GM23338 (cell line): ENCODE results near the gene ACHE.
"Not testable (repeated sequence)": the region's sequence is repeated elsewhere in the genome, so short reads cannot be mapped to it uniquely, and the experiment has no call there.

Experiments used
- CREB1 ChIP-seq: fragments of 250-450 bp; sonication (Bioruptor Pico); IDR thresholded peaks from 2 replicates; pipeline ENCODE4 v1.5.0; 2020; ENCODE audit warnings: low read depth, mild to moderate bottlenecking, moderate library complexity
- EZH2phosphoT487 ChIP-seq: fragments of 200-600 bp; sonication (generic); IDR thresholded peaks from one replicate; pipeline ENCODE4 v1.8.1; 2018; ENCODE audit warnings: antibody characterized with exemption; ENCODE audit not compliant: unreplicated experiment
- POLR2AphosphoS5 ChIP-seq: IDR thresholded peaks from 2 replicates; pipeline ENCODE4 v1.6.1; 2016; ENCODE audit warnings: antibody characterized with exemption, low read depth
- STAT1 ChIP-seq: IDR thresholded peaks from one replicate; pipeline ENCODE4 v1.6.1; 2016; ENCODE audit warnings: antibody characterized with exemption; ENCODE audit not compliant: unreplicated experiment
- TF ChIP-seq, protein P1 (sequence below): IDR thresholded peaks from one replicate; pipeline ENCODE4 v1.6.1; 2018; ENCODE audit warnings: antibody characterized with exemption; ENCODE audit not compliant: unreplicated experiment
- TF ChIP-seq, protein P2 (sequence below), 2 experiments: fragments of 200-600 bp in 1 of 2; sonication (generic) in 1 of 2; conservative IDR thresholded peaks; 2 replicates each; pipeline versions ENCODE4 v1.5.1 to v1.6.1; 2016 to 2017; ENCODE audit warnings: antibody characterized with exemption in 2 of 2, low read depth in 2 of 2, mild to moderate bottlenecking in 2 of 2, moderate library complexity in 1 of 2

DNA sequence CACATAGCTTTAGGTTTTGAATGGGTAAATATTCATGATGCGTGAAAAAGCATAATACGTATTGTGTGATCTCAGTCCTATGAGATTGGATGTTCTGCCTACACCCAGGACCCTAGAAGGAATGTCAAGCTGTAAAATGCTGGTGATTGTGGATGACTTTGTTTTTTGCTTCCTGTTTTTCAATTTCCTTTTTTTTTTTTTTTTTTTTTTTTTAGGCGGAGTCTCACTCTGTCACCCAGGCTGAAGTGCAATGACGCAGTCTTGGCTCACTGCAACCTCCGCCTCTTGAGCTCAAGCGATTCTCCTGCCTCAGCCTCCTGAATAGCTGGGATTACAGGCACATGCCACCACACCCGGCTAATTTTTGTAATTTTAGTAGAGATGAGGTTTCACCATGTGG, 14.8 kb upstream of the ACHE start:
- TF ChIP-seq, protein P1, sequence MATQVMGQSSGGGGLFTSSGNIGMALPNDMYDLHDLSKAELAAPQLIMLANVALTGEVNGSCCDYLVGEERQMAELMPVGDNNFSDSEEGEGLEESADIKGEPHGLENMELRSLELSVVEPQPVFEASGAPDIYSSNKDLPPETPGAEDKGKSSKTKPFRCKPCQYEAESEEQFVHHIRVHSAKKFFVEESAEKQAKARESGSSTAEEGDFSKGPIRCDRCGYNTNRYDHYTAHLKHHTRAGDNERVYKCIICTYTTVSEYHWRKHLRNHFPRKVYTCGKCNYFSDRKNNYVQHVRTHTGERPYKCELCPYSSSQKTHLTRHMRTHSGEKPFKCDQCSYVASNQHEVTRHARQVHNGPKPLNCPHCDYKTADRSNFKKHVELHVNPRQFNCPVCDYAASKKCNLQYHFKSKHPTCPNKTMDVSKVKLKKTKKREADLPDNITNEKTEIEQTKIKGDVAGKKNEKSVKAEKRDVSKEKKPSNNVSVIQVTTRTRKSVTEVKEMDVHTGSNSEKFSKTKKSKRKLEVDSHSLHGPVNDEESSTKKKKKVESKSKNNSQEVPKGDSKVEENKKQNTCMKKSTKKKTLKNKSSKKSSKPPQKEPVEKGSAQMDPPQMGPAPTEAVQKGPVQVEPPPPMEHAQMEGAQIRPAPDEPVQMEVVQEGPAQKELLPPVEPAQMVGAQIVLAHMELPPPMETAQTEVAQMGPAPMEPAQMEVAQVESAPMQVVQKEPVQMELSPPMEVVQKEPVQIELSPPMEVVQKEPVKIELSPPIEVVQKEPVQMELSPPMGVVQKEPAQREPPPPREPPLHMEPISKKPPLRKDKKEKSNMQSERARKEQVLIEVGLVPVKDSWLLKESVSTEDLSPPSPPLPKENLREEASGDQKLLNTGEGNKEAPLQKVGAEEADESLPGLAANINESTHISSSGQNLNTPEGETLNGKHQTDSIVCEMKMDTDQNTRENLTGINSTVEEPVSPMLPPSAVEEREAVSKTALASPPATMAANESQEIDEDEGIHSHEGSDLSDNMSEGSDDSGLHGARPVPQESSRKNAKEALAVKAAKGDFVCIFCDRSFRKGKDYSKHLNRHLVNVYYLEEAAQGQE = not testable (repeated sequence)
- TF ChIP-seq, protein P2, sequence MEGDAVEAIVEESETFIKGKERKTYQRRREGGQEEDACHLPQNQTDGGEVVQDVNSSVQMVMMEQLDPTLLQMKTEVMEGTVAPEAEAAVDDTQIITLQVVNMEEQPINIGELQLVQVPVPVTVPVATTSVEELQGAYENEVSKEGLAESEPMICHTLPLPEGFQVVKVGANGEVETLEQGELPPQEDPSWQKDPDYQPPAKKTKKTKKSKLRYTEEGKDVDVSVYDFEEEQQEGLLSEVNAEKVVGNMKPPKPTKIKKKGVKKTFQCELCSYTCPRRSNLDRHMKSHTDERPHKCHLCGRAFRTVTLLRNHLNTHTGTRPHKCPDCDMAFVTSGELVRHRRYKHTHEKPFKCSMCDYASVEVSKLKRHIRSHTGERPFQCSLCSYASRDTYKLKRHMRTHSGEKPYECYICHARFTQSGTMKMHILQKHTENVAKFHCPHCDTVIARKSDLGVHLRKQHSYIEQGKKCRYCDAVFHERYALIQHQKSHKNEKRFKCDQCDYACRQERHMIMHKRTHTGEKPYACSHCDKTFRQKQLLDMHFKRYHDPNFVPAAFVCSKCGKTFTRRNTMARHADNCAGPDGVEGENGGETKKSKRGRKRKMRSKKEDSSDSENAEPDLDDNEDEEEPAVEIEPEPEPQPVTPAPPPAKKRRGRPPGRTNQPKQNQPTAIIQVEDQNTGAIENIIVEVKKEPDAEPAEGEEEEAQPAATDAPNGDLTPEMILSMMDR (conservative IDR thresholded peaks at IDR 0.05; ENCODE audit: low read depth in 2 of 2) = not testable (repeated sequence)
- not testable (repeated sequence) for TF ChIP-seq EZH2phosphoT487, CREB1, POLR2AphosphoS5, STAT1
